Liver (tissue), 9 donors: ENCODE results near the gene RPL38. TPM values are rescaled to one million over a fixed set of nuclear protein-coding genes. Genes with fewer than 3 reads are reported as not detected.

Experiments used
- DNase-seq: peaks from one replicate; pipeline ENCODE4 v3.0.0-alpha.2; 2017; ENCODE audit warnings: low spot score
- H3K27ac ChIP-seq, 2 donors: one replicate each; pipeline ENCODE4 v1.7.0; 2013; ENCODE audit warnings: inconsistent platforms in 2 of 2, low read length in 2 of 2, control low read depth in 1 of 2, low read depth in 1 of 2, mild to moderate bottlenecking in 1 of 2
- H3K27me3 ChIP-seq, 4 donors: one replicate each; pipeline versions ENCODE4 v1.6.1 to v1.7.0; 2013; ENCODE audit warnings: low read length in 3 of 4, inconsistent platforms in 1 of 4, mild to moderate bottlenecking in 1 of 4, moderate library complexity in 1 of 4; ENCODE audit not compliant: control insufficient read depth in 4 of 4, insufficient read depth in 4 of 4
- H3K36me3 ChIP-seq, 4 donors: one replicate each; pipeline versions ENCODE4 v1.6.1 to v1.7.0; 2013; ENCODE audit warnings: low read length in 3 of 4, mild to moderate bottlenecking in 3 of 4, low read depth in 1 of 4, moderate library complexity in 1 of 4; ENCODE audit not compliant: control insufficient read depth in 4 of 4, insufficient read depth in 3 of 4
- H3K4me1 ChIP-seq, 4 donors: one replicate each; pipeline versions ENCODE4 v1.6.1 to v1.7.0; 2013; ENCODE audit warnings: low read length in 3 of 4, mild to moderate bottlenecking in 3 of 4, moderate library complexity in 1 of 4; ENCODE audit not compliant: control insufficient read depth in 4 of 4, insufficient read depth in 4 of 4
- H3K4me3 ChIP-seq, 3 donors: one replicate each; pipeline versions ENCODE4 v1.6.1 to v1.7.0; 2013; ENCODE audit warnings: low read length in 3 of 3, control low read depth in 1 of 3, low read depth in 1 of 3, mild to moderate bottlenecking in 1 of 3
- H3K9ac ChIP-seq, 2 donors: one replicate each; pipeline ENCODE4 v1.7.0; 2013; ENCODE audit warnings: low read length in 2 of 2, mild to moderate bottlenecking in 2 of 2, moderate library complexity in 2 of 2, control low read depth in 1 of 2, low read depth in 1 of 2
- H3K9me3 ChIP-seq, 4 donors: one replicate each; pipeline versions ENCODE4 v1.6.1 to v1.7.0; 2013; ENCODE audit warnings: low read length in 3 of 4; ENCODE audit not compliant: control insufficient read depth in 4 of 4
- EGR1 ChIP-seq, 2 donors: IDR thresholded peaks; 2 replicates each; pipeline ENCODE4 v1.6.1; 2016 to 2018; ENCODE audit warnings: antibody characterized with exemption in 2 of 2, low read depth in 2 of 2
- FOXA1 ChIP-seq: IDR thresholded peaks from 2 replicates; pipeline ENCODE4 v1.6.1; 2016; ENCODE audit warnings: antibody characterized with exemption
- FOXA2 ChIP-seq: IDR thresholded peaks from 2 replicates; pipeline ENCODE4 v1.6.1; 2016; ENCODE audit warnings: antibody characterized with exemption
- GABPA ChIP-seq, 2 donors: IDR thresholded peaks in 1 of 2; conservative IDR thresholded peaks in 1 of 2; 2 replicates each; pipeline ENCODE4 v1.6.1; 2016; ENCODE audit warnings: antibody characterized with exemption in 2 of 2, mild to moderate bottlenecking in 1 of 2, moderate library complexity in 1 of 2
- HNF4A ChIP-seq, 2 donors: conservative IDR thresholded peaks; 2 replicates each; pipeline ENCODE4 v1.6.1; 2016; ENCODE audit warnings: antibody characterized with exemption in 2 of 2, mild to moderate bottlenecking in 2 of 2
- HNF4G ChIP-seq: IDR thresholded peaks from 2 replicates; pipeline ENCODE4 v1.6.1; 2016; ENCODE audit warnings: antibody characterized with exemption
- JUND ChIP-seq, 2 donors: IDR thresholded peaks; 2 replicates each; pipeline ENCODE4 v1.6.1; 2016; ENCODE audit warnings: antibody characterized with exemption in 2 of 2
- NR2F2 ChIP-seq: IDR thresholded peaks from 2 replicates; pipeline ENCODE4 v1.6.1; 2016; ENCODE audit warnings: antibody characterized with exemption
- RAD21 ChIP-seq, 2 donors: IDR thresholded peaks; 2 replicates each; pipeline ENCODE4 v1.6.1; 2016; ENCODE audit warnings: antibody characterized with exemption in 2 of 2, mild to moderate bottlenecking in 2 of 2
- REST ChIP-seq: IDR thresholded peaks from 2 replicates; pipeline ENCODE4 v1.6.1; 2016; ENCODE audit warnings: antibody characterized with exemption, mild to moderate bottlenecking
- RXRA ChIP-seq, 2 donors: IDR thresholded peaks; 2 replicates each; pipeline ENCODE4 v1.6.1; 2017 to 2018; ENCODE audit warnings: antibody characterized with exemption in 2 of 2, mild to moderate bottlenecking in 1 of 2
- SP1 ChIP-seq: IDR thresholded peaks from 2 replicates; pipeline ENCODE4 v1.6.1; 2018; ENCODE audit warnings: antibody characterized with exemption, mild to moderate bottlenecking
- TAF1 ChIP-seq: conservative IDR thresholded peaks from 2 replicates; pipeline ENCODE4 v1.6.1; 2016; ENCODE audit warnings: antibody characterized with exemption, mild to moderate bottlenecking
- YY1 ChIP-seq: IDR thresholded peaks from 2 replicates; pipeline ENCODE4 v1.6.1; 2016; ENCODE audit warnings: antibody characterized with exemption, mild to moderate bottlenecking
- ZBTB33 ChIP-seq: IDR thresholded peaks from 2 replicates; pipeline ENCODE4 v1.6.1; 2016; ENCODE audit warnings: antibody characterized with exemption
- WGBS: extraction: QIAGEN DNeasy Blood & Tissue Kit; methylation state at CpG from one replicate; pipeline ENCODE4 v1.1.7; 2013; 5-methylcytosine and 5-hydroxymethylcytosine counted together
- polyA plus RNA-seq, 2 donors: library from polyadenylated mRNA; stranded (reverse) in 1 of 2; unstranded in 1 of 2; fragments of 200-250 nt in 1 of 2; fragments of >200 nt in 1 of 2; fragmentation: Nextera tagmentation in 1 of 2; extraction: Ambion mirVana in 1 of 2; gene quantifications; one replicate each; pipeline versions ENCODE4 v1.2.1 to v1.2.3, GENCODE V29; 2013 to 2015
- total RNA-seq, 2 donors: library from RNA; depleted of rRNA; stranded (reverse); fragments of >200 nt; gene quantifications; one replicate each; pipeline ENCODE4 v1.2.3, GENCODE V29; 2014
- TF ChIP-seq, protein P1 (sequence below): IDR thresholded peaks from 2 replicates; pipeline ENCODE4 v1.6.1; 2016; ENCODE audit warnings: antibody characterized with exemption
- TF ChIP-seq, protein P2 (sequence below): IDR thresholded peaks from 2 replicates; pipeline ENCODE4 v1.6.1; 2016; ENCODE audit warnings: antibody characterized with exemption
- TF ChIP-seq, protein P3 (sequence below): fragments of 150-350 bp; IDR thresholded peaks from 2 replicates; pipeline ENCODE4 v1.5.1; 2017; ENCODE audit warnings: improper control_type of control experiment, low read depth, low read length; ENCODE audit not compliant: missing input control
- donor health status: healthy.
- donor health status: healthy.
- donor health status: healthy.
- donor health status: healthy.
- donor health status: healthy.

The RPL38 gene
- total and polyA plus RNA-seq, 4 donors: 67.7 to 1,367 (median 455) TPM

DNA sequence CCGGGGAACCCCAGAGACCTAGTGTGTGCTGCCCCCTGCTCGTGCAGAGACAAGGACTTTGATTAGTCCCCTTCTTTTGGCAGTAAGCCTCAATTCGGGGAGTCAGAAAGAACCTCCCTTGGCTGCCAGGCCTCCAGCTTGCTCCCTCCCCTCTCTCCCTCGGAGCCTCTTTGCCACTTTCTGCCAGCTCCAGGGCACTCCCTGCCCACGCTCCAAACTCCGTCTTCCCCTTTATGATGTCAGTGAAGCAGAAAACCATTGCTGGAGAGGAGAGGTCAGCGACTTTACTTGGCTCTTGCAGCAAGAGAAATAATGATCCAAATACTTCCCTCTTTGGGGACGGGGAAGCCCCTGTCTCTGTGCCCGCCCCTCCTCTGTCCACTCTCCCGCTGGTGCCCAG, 38.0 kb downstream of the RPL38 start:
- Histone ChIP-seq H3K9ac (no peak overlapping the region), H3K27me3 (no peaks in the 10 kb centered on the region), H3K4me3 (no peak overlapping the region), H3K9me3 (no peaks in the 10 kb centered on the region), H3K27ac (no peak overlapping the region), H3K36me3 (no peaks in the 10 kb centered on the region), H3K4me1 (no peaks in the 10 kb centered on the region)
- TF ChIP-seq RXRA (IDR thresholded peaks at IDR 0.05) (no peak), ZBTB33 (no peak), NR2F2 (no peak), HNF4A (conservative IDR thresholded peaks at IDR 0.05) (no peak), TAF1 (no peak), FOXA1 (no peak), HNF4G (no peak), JUND (IDR thresholded peaks at IDR 0.05) (no peak), RAD21 (IDR thresholded peaks at IDR 0.05) (no peak), SP1 (no peak)
- TF ChIP-seq, protein P1, sequence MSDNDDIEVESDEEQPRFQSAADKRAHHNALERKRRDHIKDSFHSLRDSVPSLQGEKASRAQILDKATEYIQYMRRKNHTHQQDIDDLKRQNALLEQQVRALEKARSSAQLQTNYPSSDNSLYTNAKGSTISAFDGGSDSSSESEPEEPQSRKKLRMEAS: no peak
- DNase-seq: no peak
- 70% methylated on average over 10 of the region's 10 CpGs for WGBS

- H3K27me3 ChIP-seq: no peaks in the 10 kb centered on the region
- H3K9me3 ChIP-seq: no peaks in the 10 kb centered on the region
- 84% methylated on average over 2 of the region's 2 CpGs for WGBS
- no peak overlapping the region for H3K27ac ChIP-seq
- no peak overlapping the region for H3K4me3 ChIP-seq
- no peak for DNase-seq
- H3K4me1 ChIP-seq: no peaks in the 10 kb centered on the region
- H3K36me3 ChIP-seq: no peaks in the 10 kb centered on the region
- no peak for TF ChIP-seq RAD21 (IDR thresholded peaks at IDR 0.05)
- TF ChIP-seq, protein P2, sequence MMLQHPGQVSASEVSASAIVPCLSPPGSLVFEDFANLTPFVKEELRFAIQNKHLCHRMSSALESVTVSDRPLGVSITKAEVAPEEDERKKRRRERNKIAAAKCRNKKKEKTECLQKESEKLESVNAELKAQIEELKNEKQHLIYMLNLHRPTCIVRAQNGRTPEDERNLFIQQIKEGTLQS: no peak
- no peak for TF ChIP-seq HNF4G
- no peak for TF ChIP-seq FOXA1
- no peak for TF ChIP-seq ZBTB33
- TF ChIP-seq TAF1: no peak
- no peak for TF ChIP-seq FOXA2
- TF ChIP-seq, protein P1: no peak
- TF ChIP-seq YY1: no peak
- no peak for TF ChIP-seq JUND (IDR thresholded peaks at IDR 0.05)
- TF ChIP-seq NR2F2: no peak
- TF ChIP-seq EGR1 (IDR thresholded peaks at IDR 0.05; ENCODE audit: low read depth in 2 of 2): no peak
- no peak for TF ChIP-seq HNF4A (conservative IDR thresholded peaks at IDR 0.05)
- TF ChIP-seq GABPA (IDR thresholded peaks at IDR 0.05 in 1 of 2, conservative IDR thresholded peaks at IDR 0.05 in 1 of 2): no peak
- TF ChIP-seq, protein P3, sequence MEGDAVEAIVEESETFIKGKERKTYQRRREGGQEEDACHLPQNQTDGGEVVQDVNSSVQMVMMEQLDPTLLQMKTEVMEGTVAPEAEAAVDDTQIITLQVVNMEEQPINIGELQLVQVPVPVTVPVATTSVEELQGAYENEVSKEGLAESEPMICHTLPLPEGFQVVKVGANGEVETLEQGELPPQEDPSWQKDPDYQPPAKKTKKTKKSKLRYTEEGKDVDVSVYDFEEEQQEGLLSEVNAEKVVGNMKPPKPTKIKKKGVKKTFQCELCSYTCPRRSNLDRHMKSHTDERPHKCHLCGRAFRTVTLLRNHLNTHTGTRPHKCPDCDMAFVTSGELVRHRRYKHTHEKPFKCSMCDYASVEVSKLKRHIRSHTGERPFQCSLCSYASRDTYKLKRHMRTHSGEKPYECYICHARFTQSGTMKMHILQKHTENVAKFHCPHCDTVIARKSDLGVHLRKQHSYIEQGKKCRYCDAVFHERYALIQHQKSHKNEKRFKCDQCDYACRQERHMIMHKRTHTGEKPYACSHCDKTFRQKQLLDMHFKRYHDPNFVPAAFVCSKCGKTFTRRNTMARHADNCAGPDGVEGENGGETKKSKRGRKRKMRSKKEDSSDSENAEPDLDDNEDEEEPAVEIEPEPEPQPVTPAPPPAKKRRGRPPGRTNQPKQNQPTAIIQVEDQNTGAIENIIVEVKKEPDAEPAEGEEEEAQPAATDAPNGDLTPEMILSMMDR: no peak
- no peak for TF ChIP-seq REST
- TF ChIP-seq SP1: no peak
- no peak for TF ChIP-seq RXRA (IDR thresholded peaks at IDR 0.05)
- no peak overlapping the region for H3K9ac ChIP-seq
These were observed 38.4 kb downstream of the RPL38 start for GRCh38 chr17:74241847-74242246.
